Vagina (tissue), 2 donors: ENCODE measurements around the gene CRELD1. TPM values are rescaled to one million over a fixed set of nuclear protein-coding genes. Genes with fewer than 3 reads are reported as not detected.
A peak's percentile ranks its signal among the peaks of the same experiment; 100 is the strongest.

ENCODE experiments used
- DNase-seq, 2 donors: peaks; one replicate each; pipeline ENCODE4 v3.0.0-alpha.2; 2017; ENCODE audit errors: extremely low spot score in 2 of 2
- H3K27ac ChIP-seq: fragments of 200-600 bp; sonication (generic); one replicate; pipeline ENCODE4 v1.5.1; 2019
- H3K27me3 ChIP-seq: fragments of 200-600 bp; sonication (generic); one replicate; pipeline ENCODE4 v1.5.1; 2019
- H3K36me3 ChIP-seq, 2 donors: fragments of 200-600 bp; sonication (generic); one replicate each; pipeline ENCODE4 v1.5.1; 2017 to 2019
- H3K4me1 ChIP-seq: fragments of 200-600 bp; sonication (generic); one replicate; pipeline ENCODE4 v1.5.1; 2019
- H3K4me3 ChIP-seq, 2 donors: fragments of 200-600 bp; sonication (generic); 1 replicate in 1 of 2; 2 replicates in 1 of 2; pipeline ENCODE4 v1.5.1; 2016 to 2019
- H3K9me3 ChIP-seq: fragments of 200-600 bp; sonication (generic); one replicate; pipeline ENCODE4 v1.5.1; 2019
- CTCF ChIP-seq, 3 experiments: fragments of 450-650 bp in 2 of 3; fragments of 200-600 bp in 1 of 3; sonication (generic) in 1 of 3; IDR thresholded peaks; one replicate each; pipeline ENCODE4 v1.5.1; 2017 to 2019; ENCODE audit warnings: antibody characterized with exemption in 3 of 3, mild to moderate bottlenecking in 2 of 3, moderate library complexity in 2 of 3
- POLR2A ChIP-seq, 2 donors: fragments of 450-650 bp; IDR thresholded peaks; one replicate each; pipeline ENCODE4 v1.6.1; 2017; ENCODE audit warnings: antibody characterized with exemption in 2 of 2, mild to moderate bottlenecking in 2 of 2, moderate library complexity in 2 of 2
- POLR2AphosphoS5 ChIP-seq, 2 donors: sonication (generic); formaldehyde crosslinking; IDR thresholded peaks; one replicate each; pipeline ENCODE4 v1.9.0; 2017; ENCODE audit warnings: antibody characterized with exemption in 2 of 2, mild to moderate bottlenecking in 2 of 2, low read depth in 1 of 2; ENCODE audit not compliant: insufficient read depth in 1 of 2
- intact Hi-C: fragments of 100-400 bp; cut with DNase I; formaldehyde crosslinking; loops from one replicate; pipeline ENCODE4 v1.15.1; 2023
- total RNA-seq: library from RNA; depleted of rRNA; stranded (reverse); fragments of >200 nt; gene quantifications from one replicate; pipeline ENCODE4 v1.2.3, GENCODE V29; 2016

Gene CRELD1
- total RNA-seq, 1 donor from 2014 or later, result 27.0 TPM

- intact Hi-C loops, result no loop called here
- TF ChIP-seq CTCF (IDR thresholded peaks at IDR 0.05) (peak; percentile 32 to 66 (median 56)), POLR2A (IDR thresholded peaks at IDR 0.05) (peak in 1 of 2 donors; percentile 28), POLR2AphosphoS5 (IDR thresholded peaks at IDR 0.05; ENCODE audit: insufficient read depth in 1 of 2, low read depth in 1 of 2) (peak in 1 of 2 donors; percentile 66)
- Histone ChIP-seq H3K4me3 (peak overlapping the region; percentile 59 to 60), H3K27ac (peak overlapping the region; percentile 88), H3K36me3 (peaks cover 0 to 12% of the 10 kb centered on the region in 2 donors), H3K27me3 (no peaks in the 10 kb centered on the region), H3K9me3 (no peaks in the 10 kb centered on the region), H3K4me1 (peaks cover 27% of the 10 kb centered on the region)
- DNase-seq, result no peak
Measured at GRCh38 chr3:9946112-9947024, 12.7 kb downstream of the CRELD1 start.

GRCh38 chr3:9947025-9947995, 13.7 kb downstream of the CRELD1 start:
- Histone ChIP-seq H3K27me3 (no peaks in the 10 kb centered on the region), H3K9me3 (no peaks in the 10 kb centered on the region), H3K36me3 (peaks cover 0 to 12% of the 10 kb centered on the region in 2 donors), H3K4me3 (peak overlapping the region; percentile 59 to 60), H3K27ac (peak overlapping the region; percentile 88), H3K4me1 (peaks cover 36% of the 10 kb centered on the region)
- no peak for DNase-seq
- intact Hi-C loops, result no loop called here
- TF ChIP-seq POLR2AphosphoS5 (IDR thresholded peaks at IDR 0.05; ENCODE audit: insufficient read depth in 1 of 2, low read depth in 1 of 2) (no peak), CTCF (IDR thresholded peaks at IDR 0.05) (no peak), POLR2A (IDR thresholded peaks at IDR 0.05) (no peak)

GRCh38 chr3:9948586-9948985, 15.0 kb downstream of the CRELD1 start:
- no peak overlapping the region for H3K4me3 ChIP-seq
- no peak overlapping the region for H3K27ac ChIP-seq
- H3K9me3 ChIP-seq, result no peaks in the 10 kb centered on the region
- H3K27me3 ChIP-seq, result no peaks in the 10 kb centered on the region
- DNase-seq, result no peak
- TF ChIP-seq POLR2AphosphoS5 (IDR thresholded peaks at IDR 0.05; ENCODE audit: insufficient read depth in 1 of 2, low read depth in 1 of 2) (no peak), CTCF (IDR thresholded peaks at IDR 0.05) (no peak), POLR2A (IDR thresholded peaks at IDR 0.05) (no peak)
- intact Hi-C loops, result no loop called here
- H3K36me3 ChIP-seq, result no peaks in the 10 kb centered on the region
- peaks cover 36% of the 10 kb centered on the region for H3K4me1 ChIP-seq

- intact Hi-C loops, result no loop called here
- H3K36me3 ChIP-seq, result no peaks in the 10 kb centered on the region
- DNase-seq, result no peak
- H3K27ac ChIP-seq, result no peak overlapping the region
- H3K4me3 ChIP-seq, result no peak overlapping the region
- peaks cover 36% of the 10 kb centered on the region for H3K4me1 ChIP-seq
- TF ChIP-seq POLR2A (IDR thresholded peaks at IDR 0.05) (no peak), CTCF (IDR thresholded peaks at IDR 0.05) (no peak), POLR2AphosphoS5 (IDR thresholded peaks at IDR 0.05; ENCODE audit: insufficient read depth in 1 of 2, low read depth in 1 of 2) (no peak)
- no peaks in the 10 kb centered on the region for H3K27me3 ChIP-seq
- H3K9me3 ChIP-seq, result no peaks in the 10 kb centered on the region
Measured at GRCh38 chr3:9949115-9949514, 15.5 kb downstream of the CRELD1 start.
